ENCODE measurements around the gene SMIM36.

GRCh38 chr17:55549140-55549539 lies 37.9 kb upstream of the SMIM36 start:
- TF ChIP-seq CTCF (conservative IDR thresholded peaks at IDR 0.05; ENCODE audit: low read length): peak; percentile 72
- TF ChIP-seq EZH2phosphoT487 (IDR thresholded peaks at IDR 0.05; ENCODE audit: borderline replicate concordance): no peak
